ENCODE results near the gene KRT80.
"Not testable (repeated sequence)": the region's sequence is repeated elsewhere in the genome, so short reads cannot be mapped to it uniquely, and the experiment has no call there.

Gene KRT80

DNA sequence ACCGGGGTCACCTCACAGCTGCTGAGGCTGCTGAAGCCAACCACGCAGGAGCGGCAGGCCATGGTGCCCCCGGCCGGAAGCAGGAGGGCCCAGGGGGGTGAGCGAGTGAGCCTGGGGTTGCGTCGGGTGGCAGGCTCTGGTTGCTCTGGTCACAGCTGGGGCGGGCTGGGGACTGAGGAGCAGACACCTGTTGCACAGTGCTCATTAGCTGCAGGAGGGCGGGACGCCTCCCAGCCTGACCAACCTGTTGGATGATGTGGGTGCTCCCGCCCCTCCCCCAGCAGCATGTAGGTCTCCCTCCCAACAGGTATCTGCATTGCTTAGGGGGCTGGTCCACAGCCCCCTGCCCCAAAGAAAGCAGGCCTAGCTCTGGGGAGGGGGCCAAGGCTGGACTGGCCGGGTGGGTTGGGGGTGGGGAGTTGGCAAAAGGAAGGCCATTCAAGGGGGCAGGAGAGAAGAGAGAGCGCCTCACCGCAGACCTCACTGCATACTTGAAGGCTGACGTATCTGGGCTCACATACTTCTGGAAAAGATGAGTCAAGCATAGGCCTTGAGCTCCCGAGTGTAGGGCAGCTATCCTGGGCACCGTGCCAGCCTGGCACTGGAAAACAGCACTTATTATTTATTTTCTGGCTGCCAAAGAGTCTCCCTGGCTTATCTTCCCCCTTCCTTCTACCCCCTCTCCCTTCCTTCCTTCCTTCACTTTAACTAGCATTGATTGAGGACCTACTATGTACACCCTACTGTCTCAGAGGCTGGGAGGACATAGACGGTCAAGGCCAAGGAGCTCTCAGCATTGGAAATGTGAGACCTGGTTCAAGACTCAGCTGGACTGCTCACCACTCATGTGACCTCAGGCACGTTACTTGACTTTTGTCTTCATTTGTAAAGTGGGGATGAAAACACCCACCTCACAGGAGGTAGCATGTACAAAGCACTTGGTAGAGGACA, at the start of gene KRT80:
Gene KRT80 (minus strand): TSS at position 174 of the 951 bp plus-strand sequence. CDS start 112 bp downstream, at position 62.
- Mint-ChIP-seq H3K9me3 (no peaks in the 10 kb centered on the region), H3K36me3 (ENCODE audit: low read depth) (no peaks in the 10 kb centered on the region), H3K4me1 (peaks cover 8% of the 10 kb centered on the region), H3K27ac (no peak within 1 kb of the TSS), H3K4me3 (no peak within 1 kb of the TSS), H3K27me3 (peaks cover 8% of the 10 kb centered on the region)
- peak; percentile 38 for DNase-seq
- ATAC-seq = peak; percentile 60

DNA sequence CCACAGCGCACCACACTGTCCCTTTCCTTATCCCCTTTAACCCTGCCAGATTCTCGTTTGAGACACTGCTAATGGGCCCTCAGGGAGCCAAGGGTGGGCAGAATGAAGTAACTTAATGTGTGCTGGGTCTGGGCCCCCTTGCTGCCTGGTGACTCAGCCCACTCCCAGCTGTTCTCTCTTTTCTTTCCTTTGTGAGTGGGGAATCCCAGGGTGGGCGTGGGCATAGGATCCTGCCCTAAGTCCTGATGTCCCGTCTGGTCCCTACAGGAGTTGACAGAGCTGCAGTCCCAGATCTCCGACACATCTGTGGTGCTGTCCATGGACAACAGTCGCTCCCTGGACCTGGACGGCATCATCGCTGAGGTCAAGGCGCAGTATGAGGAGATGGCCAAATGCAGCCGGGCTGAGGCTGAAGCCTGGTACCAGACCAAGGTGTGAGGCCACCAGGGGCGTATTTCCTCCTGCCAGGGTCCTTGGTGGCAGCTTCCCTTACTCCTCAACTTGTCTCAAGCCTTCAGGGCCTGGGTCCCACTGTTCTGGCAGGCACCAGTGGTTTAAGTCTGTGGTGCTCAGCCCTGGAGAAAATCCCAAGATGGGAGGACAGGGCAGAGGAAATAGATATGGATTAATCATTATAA, 49.5 kb upstream of the KRT80 start:
- H3K27ac Mint-ChIP-seq = no peak overlapping the region
- ATAC-seq (no peak), DNase-seq (no peak)
- peaks cover 4% of the 10 kb centered on the region for H3K27me3 Mint-ChIP-seq
- no peaks in the 10 kb centered on the region for H3K36me3 Mint-ChIP-seq (ENCODE audit: low read depth)
- peaks cover 35% of the 10 kb centered on the region for H3K4me1 Mint-ChIP-seq
- H3K4me3 Mint-ChIP-seq = no peak overlapping the region
- no peaks in the 10 kb centered on the region for H3K9me3 Mint-ChIP-seq

DNA sequence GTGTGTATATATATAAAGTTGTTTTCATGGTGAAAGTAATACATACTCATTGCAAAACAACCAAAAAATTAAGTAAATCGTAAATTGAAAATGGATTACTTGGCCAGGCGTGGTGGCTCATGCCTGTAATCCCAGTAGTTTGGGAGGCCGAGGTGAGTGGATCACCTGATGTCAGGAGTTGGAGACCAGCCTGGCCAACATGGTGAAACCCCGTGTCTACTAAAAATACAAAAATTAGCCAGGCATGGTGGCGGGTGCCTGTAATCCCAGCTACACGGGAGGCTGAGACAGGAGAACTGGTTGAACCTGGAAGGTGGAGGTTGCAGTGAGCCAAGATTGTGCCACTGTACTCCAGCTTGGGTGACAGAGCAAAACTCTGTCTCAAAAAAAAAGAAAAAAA, 48.4 kb upstream of the KRT80 start:
- H3K27me3 Mint-ChIP-seq; H3K27ac Mint-ChIP-seq; H3K4me3 Mint-ChIP-seq; DNase-seq; H3K36me3 Mint-ChIP-seq (ENCODE audit: low read depth); ATAC-seq; H3K9me3 Mint-ChIP-seq: not testable (repeated sequence)
- H3K4me1 Mint-ChIP-seq = peaks cover 27% of the 10 kb centered on the region

DNA sequence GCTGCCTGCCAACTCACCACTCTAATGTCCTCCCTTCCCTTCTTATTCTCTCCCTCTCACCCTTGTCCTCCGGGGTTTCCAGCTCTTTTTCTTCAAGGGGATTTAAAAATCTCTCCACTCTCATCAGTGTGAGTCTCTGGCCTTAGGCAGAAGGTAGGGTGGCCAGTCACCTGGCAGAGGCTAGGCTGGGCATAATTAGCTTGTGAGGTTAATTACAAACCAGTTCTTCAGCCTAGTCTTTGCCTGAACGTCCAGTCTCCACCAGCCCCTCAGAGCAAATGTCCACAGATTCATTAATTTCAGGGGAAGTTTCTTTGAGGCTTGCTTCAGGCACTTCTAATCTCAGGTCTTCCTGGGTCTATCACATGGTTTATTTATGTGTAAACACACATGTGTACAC, 48.0 kb upstream of the KRT80 start:
- ATAC-seq = no peak
- no peaks in the 10 kb centered on the region for H3K9me3 Mint-ChIP-seq

DNA sequence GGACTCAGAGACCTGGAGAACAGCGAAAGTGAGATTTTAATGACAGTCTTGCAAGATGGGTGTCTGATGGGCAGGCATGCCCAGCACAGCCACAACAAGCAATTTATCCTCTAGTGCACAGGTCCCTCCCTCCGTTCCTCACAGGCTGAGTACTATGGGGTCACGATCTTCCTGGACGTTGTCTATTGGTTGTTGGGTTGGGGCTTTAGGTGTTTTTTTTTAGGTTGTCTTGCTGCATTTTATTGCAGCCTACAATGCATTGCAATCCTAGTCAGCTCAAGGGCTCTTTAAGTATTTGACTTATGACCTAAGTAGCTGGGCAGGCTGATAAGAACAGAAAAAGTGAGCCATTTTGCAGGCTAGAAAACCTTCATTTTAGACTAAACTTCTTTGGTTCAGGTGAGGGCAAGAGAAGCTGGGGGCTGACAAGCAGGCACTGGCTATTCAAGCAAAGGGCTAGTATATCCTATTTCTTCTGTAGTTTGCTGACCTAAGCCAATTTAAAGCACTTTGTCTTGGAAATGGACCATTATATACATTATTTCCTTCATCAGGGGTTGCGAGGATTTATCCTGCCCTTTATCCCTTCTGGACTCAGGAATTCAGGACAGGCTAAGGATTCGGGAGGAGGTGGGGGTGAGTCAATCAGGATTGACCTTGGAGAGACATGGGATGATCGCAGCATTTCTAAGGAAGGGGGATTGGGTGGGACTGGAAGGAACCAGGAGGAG, 47.3 kb upstream of the KRT80 start:
- ATAC-seq = no peak
- H3K4me3 Mint-ChIP-seq = no peak overlapping the region
- no peak for DNase-seq
- no peaks in the 10 kb centered on the region for H3K36me3 Mint-ChIP-seq (ENCODE audit: low read depth)
- no peak overlapping the region for H3K27ac Mint-ChIP-seq
- H3K9me3 Mint-ChIP-seq = no peaks in the 10 kb centered on the region
- peaks cover 16% of the 10 kb centered on the region for H3K4me1 Mint-ChIP-seq
- peaks cover 18% of the 10 kb centered on the region for H3K27me3 Mint-ChIP-seq

More for the DNA sequence above, 48.0 kb upstream of the KRT80 start:
- Mint-ChIP-seq H3K36me3 (ENCODE audit: low read depth) (no peaks in the 10 kb centered on the region), H3K4me1 (peaks cover 22% of the 10 kb centered on the region), H3K4me3 (no peak overlapping the region), H3K27ac (no peak overlapping the region), H3K27me3 (peaks cover 12% of the 10 kb centered on the region)
- no peak for DNase-seq

DNA sequence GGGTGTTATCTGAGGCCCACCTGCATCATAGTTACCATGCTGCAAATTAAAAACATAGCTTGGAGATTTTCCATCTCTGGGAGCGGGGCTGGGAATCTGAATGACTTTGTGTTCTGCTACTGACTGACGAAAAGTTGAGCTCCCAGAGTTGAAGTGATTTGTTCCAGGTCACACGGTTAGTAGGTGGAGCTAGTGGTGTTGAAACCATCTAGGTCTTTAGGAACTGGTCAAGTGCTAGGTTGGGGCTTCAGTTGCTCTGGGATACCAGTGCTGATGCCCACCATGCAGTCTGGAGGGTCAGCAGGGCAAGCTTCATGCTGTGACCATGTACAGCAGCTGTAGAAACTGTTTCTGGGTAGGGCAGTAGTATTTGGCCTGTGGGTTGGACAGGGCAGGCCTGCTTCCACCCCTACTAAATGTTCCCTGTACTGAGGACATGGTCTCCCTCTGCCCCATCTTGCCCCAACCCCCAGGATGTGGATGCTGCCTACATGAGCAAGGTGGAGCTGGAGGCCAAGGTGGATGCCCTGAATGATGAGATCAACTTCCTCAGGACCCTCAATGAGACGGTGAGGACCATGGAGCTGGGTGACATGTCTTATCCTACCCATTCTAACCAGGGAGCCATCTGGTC, 46.5 kb upstream of the KRT80 start:
- Mint-ChIP-seq H3K36me3 (ENCODE audit: low read depth) (no peaks in the 10 kb centered on the region), H3K27ac (no peak overlapping the region), H3K4me1 (peaks cover 8% of the 10 kb centered on the region), H3K9me3 (no peaks in the 10 kb centered on the region), H3K27me3 (peaks cover 23% of the 10 kb centered on the region), H3K4me3 (no peak overlapping the region)
- ATAC-seq (no peak), DNase-seq (no peak)

DNA sequence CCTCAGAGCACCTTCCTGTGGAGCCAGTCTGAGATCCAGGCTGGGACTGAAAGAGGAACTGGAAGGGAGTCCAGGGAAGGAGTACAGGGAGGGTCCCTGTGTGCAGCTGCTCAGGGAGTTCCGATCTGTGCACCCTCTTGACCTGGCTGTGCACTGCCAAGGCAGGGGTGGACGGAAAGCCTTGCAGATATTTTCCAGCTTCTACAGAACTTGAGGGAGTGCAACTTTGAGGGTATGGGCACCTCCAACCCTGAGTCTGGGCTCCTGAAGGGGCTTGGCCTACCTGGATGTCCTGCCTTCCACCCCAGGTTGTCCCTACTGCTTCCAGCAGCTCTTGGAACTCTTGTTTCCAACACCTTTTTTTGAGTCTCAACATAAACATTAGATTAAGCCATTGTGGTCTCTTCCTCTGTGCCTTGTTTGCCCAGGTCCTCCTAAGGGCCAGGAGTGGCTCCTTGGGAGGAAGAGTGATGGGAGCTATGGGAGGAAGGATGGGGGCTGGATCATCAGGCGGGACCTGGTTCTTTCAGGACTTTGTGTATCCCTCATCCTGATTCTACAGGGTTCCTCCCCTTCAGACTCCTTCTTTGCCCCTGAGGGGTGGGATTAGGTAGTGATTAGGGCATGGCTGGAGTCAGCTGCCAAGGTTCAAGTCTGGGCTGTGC, 44.7 kb upstream of the KRT80 start:
- DNase-seq (no peak), ATAC-seq (no peak)
- Mint-ChIP-seq H3K9me3 (no peaks in the 10 kb centered on the region), H3K4me3 (no peak overlapping the region), H3K27me3 (peaks cover 35% of the 10 kb centered on the region), H3K36me3 (ENCODE audit: low read depth) (no peaks in the 10 kb centered on the region), H3K4me1 (peaks cover 3% of the 10 kb centered on the region), H3K27ac (no peak overlapping the region)

DNA sequence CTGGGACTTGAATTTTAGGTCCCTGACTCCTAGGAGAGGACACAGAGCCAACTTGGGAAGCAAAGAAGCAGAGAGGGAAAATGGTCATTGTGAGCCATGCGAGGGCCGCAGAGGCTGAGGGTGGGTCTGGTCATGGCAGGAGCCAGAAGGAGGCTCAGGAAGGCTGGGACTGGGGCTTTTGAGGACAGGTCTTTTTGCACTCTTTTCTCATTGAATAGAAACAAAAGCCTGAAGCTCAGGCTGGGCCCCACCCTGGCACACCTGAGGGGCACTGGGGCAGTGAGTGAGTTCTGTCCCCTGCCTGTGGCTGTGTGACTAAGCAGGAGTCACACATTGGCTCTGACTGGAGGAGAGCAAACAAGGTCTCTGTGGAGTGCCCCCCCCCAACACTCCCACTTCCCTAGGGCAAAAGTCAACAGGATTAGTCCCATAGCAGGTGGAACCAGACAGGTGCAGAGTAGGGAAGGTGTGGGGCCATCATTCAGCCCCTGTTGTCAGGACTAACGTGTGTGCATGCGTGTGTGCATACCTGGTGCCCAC, 44.1 kb upstream of the KRT80 start:
- no peak overlapping the region for H3K4me3 Mint-ChIP-seq
- no peak for ATAC-seq
- H3K27ac Mint-ChIP-seq = no peak overlapping the region
- H3K36me3 Mint-ChIP-seq (ENCODE audit: low read depth) = no peaks in the 10 kb centered on the region
- H3K4me1 Mint-ChIP-seq = peaks cover 2% of the 10 kb centered on the region
- H3K27me3 Mint-ChIP-seq = peaks cover 39% of the 10 kb centered on the region
- no peak for DNase-seq
- H3K9me3 Mint-ChIP-seq = no peaks in the 10 kb centered on the region

DNA sequence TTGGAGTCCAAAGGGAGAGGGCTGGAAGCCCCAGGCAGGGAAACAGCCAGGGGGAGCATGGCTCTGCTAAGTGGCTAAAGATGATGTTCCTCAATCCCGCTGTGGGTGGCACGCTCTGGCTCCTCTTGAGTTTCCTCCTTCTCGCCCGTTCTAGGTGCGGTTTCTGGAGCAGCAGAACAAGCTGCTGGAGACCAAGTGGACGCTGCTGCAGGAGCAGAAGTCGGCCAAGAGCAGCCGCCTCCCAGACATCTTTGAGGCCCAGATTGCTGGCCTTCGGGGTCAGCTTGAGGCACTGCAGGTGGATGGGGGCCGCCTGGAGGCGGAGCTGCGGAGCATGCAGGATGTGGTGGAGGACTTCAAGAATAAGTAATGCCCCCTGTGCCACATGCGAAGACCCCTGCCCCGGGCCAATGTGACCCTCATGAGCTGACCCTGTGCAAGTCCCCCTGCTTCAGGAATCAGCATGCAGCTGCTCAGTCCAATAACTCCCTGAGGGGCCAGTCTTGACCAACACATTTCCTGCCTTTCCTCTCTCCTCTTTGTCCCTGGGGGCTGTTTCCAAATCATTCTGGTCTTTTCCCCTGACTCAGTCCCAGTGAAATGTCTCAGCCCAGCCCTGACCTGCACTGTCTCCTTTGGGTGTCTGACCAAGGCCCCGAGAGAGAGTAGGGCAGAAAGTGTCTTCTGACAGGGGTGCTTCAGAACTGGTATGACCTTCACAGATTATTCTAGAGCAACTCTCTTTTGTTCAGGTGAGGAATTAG, 43.4 kb upstream of the KRT80 start:
- Mint-ChIP-seq H3K4me3 (no peak overlapping the region), H3K36me3 (ENCODE audit: low read depth) (no peaks in the 10 kb centered on the region), H3K4me1 (peaks cover 2% of the 10 kb centered on the region), H3K9me3 (no peaks in the 10 kb centered on the region), H3K27me3 (peaks cover 45% of the 10 kb centered on the region), H3K27ac (no peak overlapping the region)
- DNase-seq = no peak
- no peak for ATAC-seq

DNA sequence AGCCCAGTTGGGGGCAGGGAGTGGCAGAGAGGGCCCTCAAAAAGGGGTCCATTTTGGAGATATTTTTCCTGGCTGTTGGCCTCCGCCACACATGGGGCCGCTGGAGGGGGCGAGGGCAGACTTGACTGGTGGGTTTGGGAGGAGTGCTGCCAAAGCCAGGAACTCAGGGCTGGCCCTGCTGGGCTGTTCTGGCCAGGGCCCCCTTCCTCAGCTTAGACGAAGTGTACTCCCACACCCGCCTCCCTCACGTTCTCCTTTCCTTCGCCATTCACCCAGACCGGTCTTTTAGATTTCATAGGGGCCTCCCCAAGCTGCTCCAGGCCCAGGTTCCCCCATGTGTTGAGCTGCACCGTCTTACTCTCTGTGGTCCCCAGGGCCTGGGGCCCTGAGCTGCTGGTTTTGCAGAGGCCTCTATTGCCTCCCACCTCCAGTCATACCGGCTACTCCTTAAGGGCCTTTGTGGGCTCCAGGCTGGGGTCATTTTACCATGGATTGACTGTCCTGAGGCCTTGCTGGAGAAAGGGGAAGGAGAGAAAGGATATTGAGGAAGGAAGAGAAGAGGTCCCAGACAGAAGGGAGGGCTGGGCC, 42.5 kb upstream of the KRT80 start:
- H3K27me3 Mint-ChIP-seq = peaks cover 52% of the 10 kb centered on the region
- no peaks in the 10 kb centered on the region for H3K36me3 Mint-ChIP-seq (ENCODE audit: low read depth)
- peaks cover 2% of the 10 kb centered on the region for H3K4me1 Mint-ChIP-seq
- no peak overlapping the region for H3K27ac Mint-ChIP-seq
- no peak for DNase-seq
- no peaks in the 10 kb centered on the region for H3K9me3 Mint-ChIP-seq
- no peak overlapping the region for H3K4me3 Mint-ChIP-seq
- no peak for ATAC-seq

DNA sequence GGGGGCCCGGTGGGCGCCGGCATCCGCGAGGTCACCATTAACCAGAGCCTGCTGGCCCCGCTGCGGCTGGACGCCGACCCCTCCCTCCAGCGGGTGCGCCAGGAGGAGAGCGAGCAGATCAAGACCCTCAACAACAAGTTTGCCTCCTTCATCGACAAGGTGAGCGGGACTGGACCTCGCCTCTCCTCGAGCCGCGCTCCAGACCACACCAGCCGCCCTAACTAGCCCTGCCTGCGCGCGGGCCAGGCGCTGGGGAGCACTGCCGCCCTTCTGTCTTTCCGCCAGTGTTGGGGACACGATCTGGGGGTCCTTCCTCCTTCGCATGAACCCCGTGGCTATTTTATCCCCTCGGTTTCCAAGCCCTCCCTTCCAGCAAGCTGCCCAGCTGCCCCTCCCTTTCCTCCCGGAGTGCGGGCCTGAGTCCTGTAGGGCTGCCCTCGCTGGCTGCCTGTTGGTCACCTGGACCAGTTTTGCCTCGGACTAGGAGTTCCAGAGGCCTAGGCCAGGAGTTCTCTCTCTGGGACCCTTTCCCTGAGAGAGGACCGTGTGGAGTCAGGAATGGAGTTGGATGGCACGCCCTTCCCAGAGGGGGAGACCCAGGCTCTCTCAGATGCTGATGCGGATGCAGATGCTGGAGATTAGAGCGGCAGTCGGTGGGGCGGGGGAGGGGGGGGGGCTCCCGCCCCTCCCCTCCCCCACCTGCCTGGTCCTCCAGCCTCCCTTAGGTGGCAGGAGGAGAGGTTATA, 41.8 kb upstream of the KRT80 start:
- no peaks in the 10 kb centered on the region for H3K9me3 Mint-ChIP-seq
- peaks cover 54% of the 10 kb centered on the region for H3K27me3 Mint-ChIP-seq
- no peaks in the 10 kb centered on the region for H3K36me3 Mint-ChIP-seq (ENCODE audit: low read depth)
- no peak for DNase-seq
- ATAC-seq = no peak
- peaks cover 2% of the 10 kb centered on the region for H3K4me1 Mint-ChIP-seq
- H3K27ac Mint-ChIP-seq = no peak overlapping the region
- no peak overlapping the region for H3K4me3 Mint-ChIP-seq

DNA sequence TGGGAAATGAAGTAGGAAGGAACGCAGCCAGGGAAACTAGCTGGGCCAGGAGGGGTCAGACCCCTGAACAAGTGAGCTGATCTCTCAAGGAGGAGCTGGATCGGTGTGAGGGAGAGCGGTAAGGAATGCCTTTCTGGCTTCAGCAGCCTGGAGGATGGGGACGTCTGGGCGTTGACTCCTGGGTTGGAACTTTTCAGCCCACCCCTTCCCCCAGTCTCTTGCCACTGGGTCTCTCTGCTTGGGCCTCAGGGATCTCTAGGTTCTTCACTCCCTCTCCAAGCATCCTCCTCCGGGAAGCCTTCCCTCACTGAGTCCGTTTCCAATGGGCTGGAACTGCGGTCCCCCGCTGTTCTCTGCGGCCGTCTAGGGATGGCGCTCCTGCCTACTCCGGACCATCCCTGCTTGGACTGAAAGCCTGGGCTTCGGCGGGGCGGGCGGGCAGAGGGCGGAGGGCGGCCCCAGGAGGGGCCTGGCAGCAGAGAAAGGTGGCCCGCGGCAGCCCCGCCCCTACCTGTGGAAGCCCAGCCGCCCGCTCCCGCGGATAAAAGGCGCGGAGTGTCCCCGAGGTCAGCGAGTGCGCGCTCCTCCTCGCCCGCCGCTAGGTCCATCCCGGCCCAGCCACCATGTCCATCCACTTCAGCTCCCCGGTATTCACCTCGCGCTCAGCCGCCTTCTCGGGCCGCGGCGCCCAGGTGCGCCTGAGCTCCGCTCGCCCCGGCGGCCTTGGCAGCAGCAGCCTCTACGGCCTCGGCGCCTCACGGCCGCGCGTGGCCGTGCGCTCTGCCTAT, 41.1 kb upstream of the KRT80 start, which contains the start of gene KRT7:
Gene KRT7 (plus strand): TSS at position 570 of the 788 bp plus-strand sequence. CDS start 54 bp downstream, at position 624.
- no peak for DNase-seq

More for the DNA sequence above, 41.1 kb upstream of the KRT80 start, which contains the start of gene KRT7:
- no peak for ATAC-seq
- no peak within 1 kb of the TSS for H3K27ac Mint-ChIP-seq
- H3K4me3 Mint-ChIP-seq = no peak within 1 kb of the TSS
- peaks cover 2% of the 10 kb centered on the region for H3K4me1 Mint-ChIP-seq
- no peaks in the 10 kb centered on the region for H3K36me3 Mint-ChIP-seq (ENCODE audit: low read depth)
- peaks cover 56% of the 10 kb centered on the region for H3K27me3 Mint-ChIP-seq
- H3K9me3 Mint-ChIP-seq = no peaks in the 10 kb centered on the region
